Vagina (tissue), 2 donors: ENCODE measurements around the gene FAM167B. TPM values are rescaled to one million over a fixed set of nuclear protein-coding genes. Genes with fewer than 3 reads are reported as not detected.

Source experiments
- DNase-seq, 2 donors: peaks; one replicate each; pipeline ENCODE4 v3.0.0-alpha.2; 2017; ENCODE audit errors: extremely low spot score in 2 of 2
- H3K27ac ChIP-seq: fragments of 200-600 bp; sonication (generic); one replicate; pipeline ENCODE4 v1.5.1; 2019
- H3K27me3 ChIP-seq: fragments of 200-600 bp; sonication (generic); one replicate; pipeline ENCODE4 v1.5.1; 2019
- H3K36me3 ChIP-seq, 2 donors: fragments of 200-600 bp; sonication (generic); one replicate each; pipeline ENCODE4 v1.5.1; 2017 to 2019
- H3K4me1 ChIP-seq: fragments of 200-600 bp; sonication (generic); one replicate; pipeline ENCODE4 v1.5.1; 2019
- H3K4me3 ChIP-seq, 2 donors: fragments of 200-600 bp; sonication (generic); 1 replicate in 1 of 2; 2 replicates in 1 of 2; pipeline ENCODE4 v1.5.1; 2016 to 2019
- H3K9me3 ChIP-seq: fragments of 200-600 bp; sonication (generic); one replicate; pipeline ENCODE4 v1.5.1; 2019
- POLR2A ChIP-seq, 2 donors: fragments of 450-650 bp; IDR thresholded peaks; one replicate each; pipeline ENCODE4 v1.6.1; 2017; ENCODE audit warnings: antibody characterized with exemption in 2 of 2, mild to moderate bottlenecking in 2 of 2, moderate library complexity in 2 of 2
- POLR2AphosphoS5 ChIP-seq, 2 donors: sonication (generic); formaldehyde crosslinking; IDR thresholded peaks; one replicate each; pipeline ENCODE4 v1.9.0; 2017; ENCODE audit warnings: antibody characterized with exemption in 2 of 2, mild to moderate bottlenecking in 2 of 2, low read depth in 1 of 2; ENCODE audit not compliant: insufficient read depth in 1 of 2
- intact Hi-C: fragments of 100-400 bp; cut with DNase I; formaldehyde crosslinking; loops from one replicate; pipeline ENCODE4 v1.15.1; 2023
- total RNA-seq: library from RNA; depleted of rRNA; stranded (reverse); fragments of >200 nt; gene quantifications from one replicate; pipeline ENCODE4 v1.2.3, GENCODE V29; 2016
- TF ChIP-seq, protein P1 (sequence below), 3 experiments: fragments of 450-650 bp in 2 of 3; fragments of 200-600 bp in 1 of 3; sonication (generic) in 1 of 3; IDR thresholded peaks; one replicate each; pipeline ENCODE4 v1.5.1; 2017 to 2019; ENCODE audit warnings: antibody characterized with exemption in 3 of 3, mild to moderate bottlenecking in 2 of 3, moderate library complexity in 2 of 3

Gene FAM167B
- total RNA-seq, result 3.7 TPM

DNA sequence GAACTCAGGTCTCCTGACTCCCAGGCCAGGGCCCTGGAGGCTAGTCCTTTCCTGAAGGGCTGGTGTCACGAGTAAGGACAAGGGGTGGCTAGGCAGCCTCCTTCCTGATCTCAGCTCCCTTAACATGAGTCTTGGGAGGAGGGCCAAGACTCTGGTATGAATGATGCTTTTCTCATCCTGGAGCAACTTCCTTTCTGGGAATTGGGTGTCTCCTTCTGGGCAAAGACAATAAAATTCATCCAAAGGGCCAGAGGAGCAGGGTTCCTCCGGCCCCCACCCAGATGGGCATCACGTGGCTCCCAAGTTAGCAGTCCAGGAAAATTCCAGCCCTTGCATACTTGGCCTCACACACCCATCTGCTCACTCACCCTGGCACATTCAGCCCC, at the start of gene FAM167B:
Gene FAM167B, plus strand, starts transcription at position 335 of the 386 bp plus-strand sequence. CDS start 200 bp downstream, outside the sequence.
- intact Hi-C loops, result no loop called here
- peaks cover 45% of the 10 kb centered on the region for H3K4me1 ChIP-seq
- no peaks in the 10 kb centered on the region for H3K9me3 ChIP-seq
- TF ChIP-seq POLR2A (IDR thresholded peaks at IDR 0.05) (no peak), POLR2AphosphoS5 (IDR thresholded peaks at IDR 0.05; ENCODE audit: insufficient read depth in 1 of 2, low read depth in 1 of 2) (peak; percentile 51 to 65)
- H3K27ac ChIP-seq, result peak within 1 kb of the TSS; percentile 43
- H3K4me3 ChIP-seq, result no peak within 1 kb of the TSS
- H3K36me3 ChIP-seq, result no peaks in the 10 kb centered on the region
- DNase-seq, result no peak
- no peaks in the 10 kb centered on the region for H3K27me3 ChIP-seq

DNA sequence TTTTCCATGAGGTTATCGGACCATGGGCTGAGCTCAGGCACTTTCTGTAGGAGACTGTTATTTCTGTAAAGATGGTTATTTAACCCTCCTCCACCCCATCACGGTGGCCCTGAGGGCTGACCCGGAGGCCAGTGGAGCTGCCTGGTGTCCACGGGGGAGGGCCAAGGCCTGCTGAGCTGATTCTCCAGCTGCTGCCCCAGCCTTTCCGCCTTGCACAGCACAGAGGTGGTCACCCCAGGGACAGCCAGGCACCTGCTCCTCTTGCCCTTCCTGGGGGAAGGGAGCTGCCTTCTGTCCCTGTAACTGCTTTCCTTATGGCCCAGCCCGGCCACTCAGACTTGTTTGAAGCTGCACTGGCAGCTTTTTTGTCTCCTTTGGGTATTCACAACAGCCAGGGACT, 49.2 kb upstream of the FAM167B start:
- intact Hi-C loops, result no loop called here

DNA sequence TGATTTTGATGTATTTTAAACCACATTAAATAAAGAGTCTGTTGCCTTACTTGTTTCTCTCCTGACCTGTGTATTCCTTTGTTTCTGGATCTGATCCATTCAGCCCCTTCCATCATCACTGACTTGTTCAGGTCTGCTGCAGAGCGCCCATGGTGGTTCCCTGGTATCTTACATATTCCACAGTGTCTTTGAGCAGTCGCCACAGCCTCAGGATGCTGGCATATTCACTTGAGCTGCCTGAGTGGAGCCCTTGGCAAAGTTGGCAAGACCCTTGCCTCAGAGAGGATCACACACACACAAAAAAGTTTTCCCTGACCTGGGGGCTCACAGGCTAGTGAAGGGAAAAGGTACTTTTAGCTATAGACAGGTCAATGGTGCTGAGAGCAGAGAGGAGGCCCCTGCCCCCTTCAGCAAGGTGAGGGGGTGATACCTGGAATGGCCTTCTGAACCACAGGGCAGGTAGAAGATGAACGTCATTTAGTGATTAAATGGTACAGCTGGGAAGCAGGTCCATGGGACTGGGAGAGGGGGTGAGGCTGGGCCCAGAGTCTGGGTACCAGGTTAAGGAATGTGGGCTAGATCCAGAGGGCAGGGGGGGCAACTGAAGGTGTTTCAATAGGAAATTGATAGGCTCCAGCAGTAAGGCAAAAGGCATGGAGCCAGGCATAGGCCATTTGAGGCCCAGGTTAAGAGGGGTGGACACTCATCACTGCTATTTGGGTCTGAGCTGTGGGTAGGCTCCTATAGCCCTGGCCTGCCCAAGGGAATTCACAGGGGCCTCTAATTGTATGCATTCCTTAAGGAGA, 48.6 kb upstream of the FAM167B start:
- H3K4me3 ChIP-seq, result no peak overlapping the region
- H3K4me1 ChIP-seq, result peaks cover 23% of the 10 kb centered on the region
- H3K27ac ChIP-seq, result no peak overlapping the region
- peaks cover 0 to 42% of the 10 kb centered on the region in 2 donors for H3K36me3 ChIP-seq
- intact Hi-C loops, result no loop called here
- no peaks in the 10 kb centered on the region for H3K9me3 ChIP-seq
- TF ChIP-seq, protein P1, sequence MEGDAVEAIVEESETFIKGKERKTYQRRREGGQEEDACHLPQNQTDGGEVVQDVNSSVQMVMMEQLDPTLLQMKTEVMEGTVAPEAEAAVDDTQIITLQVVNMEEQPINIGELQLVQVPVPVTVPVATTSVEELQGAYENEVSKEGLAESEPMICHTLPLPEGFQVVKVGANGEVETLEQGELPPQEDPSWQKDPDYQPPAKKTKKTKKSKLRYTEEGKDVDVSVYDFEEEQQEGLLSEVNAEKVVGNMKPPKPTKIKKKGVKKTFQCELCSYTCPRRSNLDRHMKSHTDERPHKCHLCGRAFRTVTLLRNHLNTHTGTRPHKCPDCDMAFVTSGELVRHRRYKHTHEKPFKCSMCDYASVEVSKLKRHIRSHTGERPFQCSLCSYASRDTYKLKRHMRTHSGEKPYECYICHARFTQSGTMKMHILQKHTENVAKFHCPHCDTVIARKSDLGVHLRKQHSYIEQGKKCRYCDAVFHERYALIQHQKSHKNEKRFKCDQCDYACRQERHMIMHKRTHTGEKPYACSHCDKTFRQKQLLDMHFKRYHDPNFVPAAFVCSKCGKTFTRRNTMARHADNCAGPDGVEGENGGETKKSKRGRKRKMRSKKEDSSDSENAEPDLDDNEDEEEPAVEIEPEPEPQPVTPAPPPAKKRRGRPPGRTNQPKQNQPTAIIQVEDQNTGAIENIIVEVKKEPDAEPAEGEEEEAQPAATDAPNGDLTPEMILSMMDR (IDR thresholded peaks at IDR 0.05), result no peak
- TF ChIP-seq POLR2AphosphoS5 (IDR thresholded peaks at IDR 0.05; ENCODE audit: insufficient read depth in 1 of 2, low read depth in 1 of 2) (no peak), POLR2A (IDR thresholded peaks at IDR 0.05) (no peak)
- no peak for DNase-seq
- H3K27me3 ChIP-seq, result no peaks in the 10 kb centered on the region

More for the DNA sequence above, 49.2 kb upstream of the FAM167B start:
- Histone ChIP-seq H3K9me3 (no peaks in the 10 kb centered on the region), H3K4me1 (peaks cover 23% of the 10 kb centered on the region), H3K27me3 (no peaks in the 10 kb centered on the region), H3K4me3 (no peak overlapping the region), H3K36me3 (peaks cover 0 to 48% of the 10 kb centered on the region in 2 donors), H3K27ac (no peak overlapping the region)
- DNase-seq, result no peak
- TF ChIP-seq, protein P1 (IDR thresholded peaks at IDR 0.05), result no peak
- TF ChIP-seq POLR2A (IDR thresholded peaks at IDR 0.05) (no peak), POLR2AphosphoS5 (IDR thresholded peaks at IDR 0.05; ENCODE audit: insufficient read depth in 1 of 2, low read depth in 1 of 2) (no peak)

DNA sequence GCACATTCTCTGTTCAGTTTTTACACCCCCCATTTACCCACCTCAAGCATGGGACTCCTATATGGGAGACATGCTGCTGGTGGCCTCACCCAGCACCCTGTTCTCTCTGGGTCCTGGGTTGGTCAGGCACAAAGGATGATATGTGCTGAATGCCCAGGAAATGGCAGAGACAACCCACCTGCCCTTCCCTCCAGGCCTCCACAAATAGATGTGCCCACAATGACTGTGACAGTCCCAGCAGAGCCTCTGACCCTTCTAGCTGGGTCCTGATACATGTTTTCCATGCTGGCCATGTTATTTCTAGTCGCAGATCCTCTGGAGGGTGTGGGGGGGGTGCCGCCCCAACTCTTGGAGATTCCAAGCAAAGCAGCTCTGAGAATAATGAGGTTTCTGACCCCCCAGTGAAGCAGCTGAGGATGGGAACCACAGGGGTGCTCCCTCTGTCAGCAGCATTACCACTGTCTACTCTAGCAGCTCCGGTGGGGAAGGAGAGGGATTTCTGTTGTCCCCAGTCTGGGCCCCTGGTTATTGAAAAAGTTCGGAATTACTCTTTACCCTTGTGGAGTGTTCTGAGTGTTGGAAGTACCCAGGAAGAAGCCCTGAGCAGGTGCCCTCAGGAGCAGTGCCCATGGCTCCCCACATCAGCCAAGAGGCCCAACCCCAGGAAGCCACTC, 47.8 kb upstream of the FAM167B start:
- Histone ChIP-seq H3K4me1 (peaks cover 23% of the 10 kb centered on the region), H3K27me3 (no peaks in the 10 kb centered on the region), H3K36me3 (peaks cover 0 to 37% of the 10 kb centered on the region in 2 donors), H3K27ac (peak overlapping the region; percentile 77), H3K4me3 (no peak overlapping the region), H3K9me3 (no peaks in the 10 kb centered on the region)
- TF ChIP-seq, protein P1 (IDR thresholded peaks at IDR 0.05), result no peak
- TF ChIP-seq POLR2A (IDR thresholded peaks at IDR 0.05) (no peak), POLR2AphosphoS5 (IDR thresholded peaks at IDR 0.05; ENCODE audit: insufficient read depth in 1 of 2, low read depth in 1 of 2) (no peak)
- no peak for DNase-seq
- intact Hi-C loops, result no loop called here

DNA sequence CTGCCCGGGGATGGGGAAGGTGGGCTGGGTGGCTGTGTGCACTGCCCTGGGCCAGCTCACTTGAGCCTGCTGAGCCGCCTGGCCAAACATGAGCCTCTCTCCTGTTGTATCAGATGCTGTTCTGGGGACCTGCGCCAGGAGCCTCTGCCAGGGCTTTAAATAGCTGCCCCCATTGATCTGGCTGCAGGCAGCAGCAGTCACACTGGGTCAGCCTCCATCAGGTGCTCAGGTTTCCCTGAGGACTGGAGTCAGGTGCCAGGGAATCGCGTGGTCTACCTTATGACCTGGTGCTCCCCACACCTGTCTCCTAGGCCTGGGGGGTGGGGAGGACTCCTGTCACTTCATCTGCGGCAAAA, 47.3 kb upstream of the FAM167B start:
- H3K4me3 ChIP-seq, result peak overlapping the region; percentile 49 to 77
- intact Hi-C loops, result loop anchor here (2.0 kb wide), 1 partner anchor 41 kb away; no protein-coding TSS in a partner anchor
- no peak for DNase-seq
- H3K27me3 ChIP-seq, result no peaks in the 10 kb centered on the region
- peaks cover 0 to 32% of the 10 kb centered on the region in 2 donors for H3K36me3 ChIP-seq
- peak overlapping the region; percentile 77 for H3K27ac ChIP-seq
- TF ChIP-seq, protein P1 (IDR thresholded peaks at IDR 0.05), result no peak
- no peak for TF ChIP-seq POLR2A (IDR thresholded peaks at IDR 0.05)
- H3K4me1 ChIP-seq, result peaks cover 23% of the 10 kb centered on the region
- H3K9me3 ChIP-seq, result no peaks in the 10 kb centered on the region
